ENCODE measurements around the gene ATP11A.
"Not testable (repeated sequence)": the region's sequence is repeated elsewhere in the genome, so short reads cannot be mapped to it uniquely, and the experiment has no call there.

Gene ATP11A

GRCh38 chr13:112774829-112775565 lies 85.2 kb downstream of the ATP11A start:
- DNase-seq (ENCODE audit: low read depth in 2 of 2): no peak

DNA sequence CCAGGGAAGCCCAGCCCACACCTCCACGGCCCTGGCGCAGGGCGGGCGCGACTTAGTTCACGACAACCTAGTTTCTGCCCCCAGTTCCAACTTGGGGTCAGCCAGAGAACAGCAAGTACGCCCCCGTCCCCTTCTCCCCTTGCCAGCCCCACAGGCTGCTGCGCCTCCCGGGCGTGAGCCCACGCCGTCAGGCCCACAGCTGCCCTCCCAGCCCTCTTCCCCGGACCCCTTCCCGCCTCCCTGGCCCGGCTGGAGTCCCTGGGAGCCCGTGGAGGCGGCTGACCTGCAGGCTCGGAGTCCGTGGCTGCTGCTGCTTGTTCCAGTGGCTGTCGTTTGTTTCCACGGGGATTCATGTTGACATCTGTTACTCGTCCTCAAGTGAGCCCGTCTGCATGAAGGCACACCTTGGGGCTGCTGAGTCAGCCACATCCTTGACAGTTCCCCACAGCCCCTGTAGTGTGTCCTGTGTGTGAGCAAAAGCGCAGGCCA lies 86.0 kb downstream of the ATP11A start:
- no peak for DNase-seq (ENCODE audit: low read depth in 2 of 2)

- DNase-seq (ENCODE audit: low read depth in 2 of 2): no peak
Observed at GRCh38 chr13:112776354-112776753, 86.5 kb downstream of the ATP11A start.

DNA sequence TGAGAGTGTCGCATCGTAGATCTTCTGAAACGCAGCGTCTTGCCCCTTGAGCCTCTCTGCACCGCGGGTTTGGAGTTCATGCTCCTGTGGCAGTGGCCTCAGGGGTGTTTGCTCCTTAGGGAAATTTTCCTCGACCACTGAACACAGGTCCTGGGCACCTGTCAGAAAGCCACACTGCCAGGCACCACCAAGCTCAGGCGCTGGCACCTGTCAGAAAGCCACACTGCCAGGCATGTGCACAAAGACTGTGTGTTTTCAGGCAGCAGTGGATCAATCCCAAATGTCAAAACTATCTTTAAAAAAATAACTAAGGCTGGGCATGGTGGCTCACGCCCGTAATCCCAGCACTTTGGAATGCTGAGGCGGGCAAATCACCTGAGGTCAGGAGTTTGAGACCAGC lies 87.1 kb downstream of the ATP11A start:
- no peak for DNase-seq (ENCODE audit: low read depth in 2 of 2)

DNA sequence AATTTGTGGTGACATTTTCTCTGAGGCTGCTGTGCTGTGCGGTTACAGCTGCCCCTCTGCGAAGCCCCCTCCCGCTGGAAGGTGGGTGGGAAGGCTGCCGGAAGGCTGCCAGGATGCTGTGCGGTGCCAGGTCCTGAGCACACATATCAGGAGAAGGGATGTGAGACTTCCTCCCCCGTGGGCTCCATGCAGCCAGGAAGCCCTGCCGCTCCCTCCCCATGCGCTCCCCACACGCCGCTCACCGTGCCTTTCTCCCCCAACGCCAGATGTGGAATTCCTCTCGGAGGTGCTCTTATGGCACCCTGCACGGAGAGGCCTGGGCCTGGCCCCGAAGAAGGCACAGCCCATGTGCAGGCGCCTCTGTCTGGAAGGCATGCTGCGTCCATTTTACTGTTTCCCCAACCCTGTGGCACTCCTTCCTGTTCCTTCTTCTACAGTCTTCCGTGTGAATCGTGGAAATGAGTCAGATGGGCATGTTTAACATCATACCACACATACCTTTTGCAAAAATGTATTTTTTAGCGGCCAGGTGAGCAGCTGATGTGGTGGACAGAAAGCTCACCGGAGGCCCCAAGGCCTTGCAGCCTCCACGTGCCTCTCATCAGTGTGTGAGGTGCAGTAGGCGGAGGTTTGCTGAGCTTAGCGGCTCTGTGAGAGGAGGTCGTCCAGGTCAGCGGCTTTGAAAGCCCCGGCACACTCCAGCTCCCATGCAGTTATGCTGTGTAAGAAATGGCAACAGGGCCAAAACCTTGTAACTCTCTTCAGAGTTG lies 88.0 kb downstream of the ATP11A start:
- no peak for DNase-seq (ENCODE audit: low read depth in 2 of 2)

DNA sequence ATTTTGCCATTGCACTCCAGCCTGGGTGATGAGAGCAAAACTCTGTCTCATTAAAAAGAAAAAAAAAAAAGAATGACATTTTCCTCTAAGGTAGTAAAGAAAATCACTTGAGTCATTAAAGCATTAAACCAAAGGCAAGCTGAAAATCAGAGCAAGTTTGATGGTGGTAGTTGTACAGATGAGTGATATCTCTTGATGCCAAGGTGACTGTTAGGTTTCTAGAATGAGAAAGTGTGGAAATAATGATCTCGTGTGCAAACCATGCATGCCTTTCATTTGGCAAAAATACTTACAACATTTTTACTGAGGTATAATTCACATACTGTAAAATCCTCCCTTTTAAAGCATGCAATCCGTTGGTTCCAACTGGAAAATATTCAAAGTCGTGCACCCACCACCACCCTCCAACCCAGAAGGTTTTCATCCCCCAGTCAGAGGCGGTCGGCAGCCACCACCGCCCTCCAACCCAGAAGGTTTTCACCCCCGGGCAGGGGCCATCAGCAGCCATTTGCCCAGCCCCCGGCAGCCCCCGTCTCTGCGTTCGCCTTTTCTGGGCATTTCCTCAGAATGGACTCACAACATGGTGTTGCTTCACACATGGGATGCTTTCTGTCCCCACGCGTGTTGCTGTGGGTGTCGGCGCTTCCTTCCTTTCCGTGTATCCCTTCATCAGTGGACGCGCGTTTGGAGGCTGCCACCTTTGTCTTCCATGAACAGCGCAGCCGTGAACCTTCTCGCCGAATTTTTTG lies 90.2 kb downstream of the ATP11A start:
- DNase-seq (ENCODE audit: low read depth in 2 of 2): no peak

- DNase-seq (ENCODE audit: low read depth in 2 of 2): no peak
Observed at GRCh38 chr13:112781287-112781686, 91.4 kb downstream of the ATP11A start.

DNA sequence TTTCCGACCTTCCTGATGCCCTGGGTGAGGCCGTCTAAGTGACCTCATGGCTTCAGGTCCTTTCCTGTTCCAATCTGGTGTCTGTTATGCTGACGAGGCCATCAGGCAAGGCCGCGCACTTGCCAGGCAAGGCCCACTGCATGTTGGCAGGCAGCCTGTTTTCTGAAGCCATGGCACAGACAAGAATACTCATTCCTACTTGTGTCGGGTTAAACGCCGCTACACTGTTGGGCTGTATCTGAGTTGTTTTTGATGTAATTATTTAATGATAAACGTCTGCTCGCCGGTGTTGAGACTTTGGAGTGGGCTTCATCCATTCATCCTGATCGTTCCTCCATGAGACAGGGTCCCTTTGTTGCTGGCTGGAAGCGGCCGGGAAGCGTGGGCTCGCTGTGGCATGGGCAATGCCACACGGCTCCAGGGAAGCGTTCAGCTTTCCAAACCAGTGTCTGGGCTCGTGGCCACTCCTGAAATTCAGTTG lies 92.1 kb downstream of the ATP11A start:
- DNase-seq (ENCODE audit: low read depth in 2 of 2): no peak

DNA sequence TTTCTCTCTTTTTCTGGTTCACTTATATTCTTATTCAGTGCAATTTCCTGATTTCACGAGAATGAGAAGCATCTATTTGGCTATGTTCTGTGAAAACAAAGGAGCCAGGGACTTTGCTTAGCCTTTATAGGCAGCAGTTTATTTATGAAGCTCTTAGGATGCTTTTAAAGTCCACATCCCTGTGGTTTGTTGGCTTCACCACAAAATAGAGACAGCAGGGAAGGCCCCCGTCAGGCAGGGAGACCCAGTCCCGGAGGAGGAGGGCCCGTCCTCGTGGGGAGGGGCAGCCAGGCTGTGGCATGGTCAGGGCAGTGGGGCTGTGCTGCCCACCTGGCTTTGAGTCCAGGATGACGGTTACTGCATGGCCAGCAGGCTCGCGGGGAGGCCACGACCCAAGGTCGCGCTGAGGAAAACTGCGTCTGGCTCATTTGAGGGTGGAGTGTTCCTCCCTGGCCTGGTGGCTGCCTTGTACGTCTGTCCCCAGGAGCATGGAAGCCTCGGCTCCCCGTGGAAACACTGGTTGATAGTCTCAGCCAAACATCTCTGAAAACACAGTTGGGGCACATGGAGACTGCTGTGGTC lies 92.7 kb downstream of the ATP11A start:
- DNase-seq (ENCODE audit: low read depth in 2 of 2): no peak

DNA sequence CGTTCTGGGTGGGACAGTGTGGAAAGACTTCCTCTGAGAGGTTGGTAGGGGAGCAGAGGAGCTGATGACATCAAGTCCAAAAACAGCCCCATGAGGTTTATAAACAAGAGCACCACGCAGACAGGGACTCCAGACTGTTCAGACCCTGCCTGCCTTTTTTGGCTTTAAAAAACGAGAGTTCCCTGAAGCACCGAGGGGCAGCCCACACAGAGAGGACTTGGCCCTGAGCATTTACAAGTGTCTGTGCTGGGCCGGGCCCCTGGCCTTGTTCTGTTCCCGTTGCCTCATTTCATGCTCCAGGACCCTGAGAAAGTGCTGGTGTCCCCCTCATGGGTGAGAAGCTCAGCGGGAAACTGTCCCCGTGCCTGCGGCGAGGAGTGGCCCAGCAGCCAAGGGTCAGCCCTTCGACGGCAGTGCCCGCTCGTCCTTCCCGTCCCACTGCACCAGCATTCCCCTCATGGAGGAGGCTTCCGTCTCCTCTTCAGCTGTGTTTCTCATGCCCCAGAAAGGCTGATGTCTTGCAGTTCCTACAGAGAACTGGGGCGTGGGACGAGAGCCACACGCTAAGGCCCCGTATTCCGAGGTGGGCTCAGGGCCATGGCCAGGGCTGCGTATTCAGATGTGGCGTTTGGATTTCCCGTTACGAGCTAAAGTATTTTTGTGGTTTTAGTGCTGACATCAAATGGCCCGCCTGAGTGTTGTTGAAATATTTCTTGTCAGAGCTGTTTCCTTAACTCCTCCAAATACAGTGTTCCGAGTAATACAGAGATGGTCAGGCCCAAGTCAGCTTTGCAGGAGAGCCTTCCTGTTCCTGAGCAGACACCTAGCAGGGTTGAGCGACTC lies 93.5 kb downstream of the ATP11A start:
- no peak for DNase-seq (ENCODE audit: low read depth in 2 of 2)

GRCh38 chr13:112783978-112784371 lies 94.1 kb downstream of the ATP11A start:
- no peak for DNase-seq (ENCODE audit: low read depth in 2 of 2)

DNA sequence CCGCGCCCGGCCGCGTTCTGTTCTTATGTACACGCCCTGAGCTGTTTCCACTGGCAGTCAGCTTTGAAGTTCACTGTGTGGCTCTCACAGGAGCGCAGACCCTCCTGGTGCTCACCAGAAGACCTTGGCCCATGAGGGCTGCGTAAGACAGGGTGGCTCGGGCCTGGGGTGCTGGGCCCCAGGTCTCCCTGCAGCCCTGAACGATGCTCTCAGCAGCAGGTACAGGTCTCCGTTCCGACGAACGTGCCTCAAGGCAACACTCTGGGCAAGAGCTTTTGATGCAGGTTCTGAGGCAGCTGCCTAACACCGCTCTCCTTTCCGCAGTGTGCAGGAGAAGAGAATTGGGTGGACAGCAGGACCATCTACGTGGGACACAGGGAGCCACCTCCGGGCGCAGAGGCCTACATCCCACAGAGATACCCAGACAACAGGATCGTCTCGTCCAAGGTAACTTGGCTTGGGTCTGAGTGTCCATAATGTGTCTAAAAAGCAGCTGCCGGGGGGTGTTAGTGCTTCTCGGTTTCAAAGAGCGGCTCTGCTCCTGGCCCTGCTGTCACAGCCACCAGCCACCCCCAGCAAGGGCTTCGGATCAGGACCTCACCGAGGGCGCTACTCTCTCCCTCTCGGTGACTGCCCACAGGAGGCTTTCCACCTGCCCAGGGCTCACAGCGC lies 95.1 kb downstream of the ATP11A start:
- DNase-seq (ENCODE audit: low read depth in 2 of 2): no peak

- no peak for DNase-seq (ENCODE audit: low read depth in 2 of 2)
Observed at GRCh38 chr13:112785483-112785856, 95.6 kb downstream of the ATP11A start.

DNA sequence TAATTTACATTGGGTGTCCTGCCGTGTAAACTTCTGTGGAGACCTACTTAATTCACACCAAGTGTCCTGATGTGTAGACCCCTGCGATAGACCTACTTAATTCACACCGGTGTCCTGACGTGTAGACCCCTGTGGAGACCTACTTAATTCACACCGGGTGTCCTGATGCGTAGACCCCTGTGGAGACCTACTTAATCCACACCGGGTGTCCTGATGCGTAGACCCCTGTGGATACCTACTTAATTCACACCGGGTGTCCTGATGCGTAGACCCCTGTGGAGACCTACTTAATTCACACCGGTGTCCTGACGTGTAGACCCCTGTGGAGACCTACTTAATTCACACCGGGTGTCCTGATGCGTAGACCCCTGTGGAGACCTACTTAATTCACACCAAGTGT lies 97.0 kb downstream of the ATP11A start:
- DNase-seq (ENCODE audit: low read depth in 2 of 2): not testable (repeated sequence)

DNA sequence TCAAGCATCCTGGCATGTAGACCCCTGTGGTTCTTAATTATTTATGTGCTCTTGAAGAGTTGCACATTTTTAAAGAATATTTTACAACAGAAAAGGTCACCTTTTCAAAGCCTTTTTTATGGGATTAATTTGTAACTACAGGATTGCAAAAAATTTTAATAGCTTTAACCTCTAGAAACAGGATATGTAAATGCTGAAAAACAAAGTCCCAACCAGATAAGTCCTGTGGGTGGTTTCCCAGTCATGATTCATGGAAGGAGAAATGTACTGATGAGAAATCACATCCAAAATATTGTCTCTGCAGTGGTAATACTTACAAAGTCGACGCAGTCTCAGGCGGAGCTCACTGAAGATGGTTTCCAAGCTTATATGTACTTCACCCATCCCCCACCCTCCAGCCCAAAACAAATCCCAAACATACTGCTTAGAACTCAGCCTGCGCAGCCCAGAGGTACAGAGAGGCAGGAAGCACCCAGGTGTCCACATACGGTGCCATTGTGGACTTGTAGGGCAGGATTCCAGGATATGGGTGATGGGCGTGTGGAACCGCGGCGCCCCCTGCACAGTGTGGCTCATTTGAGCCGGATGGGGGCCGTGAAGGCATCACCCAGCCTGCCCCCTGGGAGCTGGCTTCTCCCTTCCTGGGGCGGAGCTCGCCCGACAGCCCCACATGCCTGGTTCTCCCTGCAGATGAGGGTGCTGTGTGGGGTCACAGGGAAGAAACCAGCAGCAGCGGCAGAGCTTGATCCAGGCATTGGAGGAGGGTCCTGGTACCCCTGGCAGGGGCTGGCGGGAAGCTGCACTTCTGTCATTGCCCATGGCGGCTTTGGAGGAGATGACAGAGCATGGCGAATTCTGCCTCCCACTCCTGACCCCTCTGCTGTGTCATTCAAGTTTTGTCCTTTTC lies 101.2 kb downstream of the ATP11A start:
- DNase-seq (ENCODE audit: low read depth in 2 of 2): no peak

- DNase-seq (ENCODE audit: low read depth in 2 of 2): no peak
Observed at GRCh38 chr13:112791663-112792440, 102.0 kb downstream of the ATP11A start.

DNA sequence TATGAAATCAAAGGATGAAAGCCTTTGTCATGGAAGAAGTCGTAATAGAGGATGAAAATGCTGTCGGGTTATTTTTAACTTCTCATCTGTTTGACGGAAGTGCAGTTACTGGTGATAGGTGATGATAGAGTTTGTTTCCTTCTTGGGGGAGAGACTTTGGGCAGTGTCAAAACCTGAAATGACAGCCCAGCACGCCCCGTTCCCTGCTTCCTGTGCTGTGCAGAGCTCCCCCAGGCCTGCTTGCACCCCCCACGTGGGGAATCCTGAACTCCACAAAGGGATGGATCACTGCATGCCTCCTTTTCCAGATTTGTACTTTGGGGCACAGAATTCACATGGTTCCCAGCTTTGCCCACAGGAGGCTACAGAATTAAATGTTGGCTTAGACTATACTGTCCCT lies 102.7 kb downstream of the ATP11A start:
- DNase-seq (ENCODE audit: low read depth in 2 of 2): no peak

GRCh38 chr13:112793545-112794445 lies 104.0 kb downstream of the ATP11A start:
- DNase-seq (ENCODE audit: low read depth in 2 of 2): no peak
